Measurements from ENCODE around the gene DCK. TPM values are rescaled to one million over a fixed set of nuclear protein-coding genes. Genes with fewer than 3 reads are reported as not detected.
A peak's percentile ranks its signal among the peaks of the same experiment; 100 is the strongest.

DCK gene
- total and polyA plus RNA-seq, 9 of the 15 experiments (the other 6 are each of a cell fraction or from before 2014, with no cell fraction given): 11.3 to 25.8 (median 19.6) TPM

GRCh38 chr4:70993181-70994068 lies at the start of gene DCK (continued):
- peak; percentile 89 for TF ChIP-seq RAD51 (IDR thresholded peaks at IDR 0.05; ENCODE audit: borderline replicate concordance, low read depth)
- TF ChIP-seq, protein P1, sequence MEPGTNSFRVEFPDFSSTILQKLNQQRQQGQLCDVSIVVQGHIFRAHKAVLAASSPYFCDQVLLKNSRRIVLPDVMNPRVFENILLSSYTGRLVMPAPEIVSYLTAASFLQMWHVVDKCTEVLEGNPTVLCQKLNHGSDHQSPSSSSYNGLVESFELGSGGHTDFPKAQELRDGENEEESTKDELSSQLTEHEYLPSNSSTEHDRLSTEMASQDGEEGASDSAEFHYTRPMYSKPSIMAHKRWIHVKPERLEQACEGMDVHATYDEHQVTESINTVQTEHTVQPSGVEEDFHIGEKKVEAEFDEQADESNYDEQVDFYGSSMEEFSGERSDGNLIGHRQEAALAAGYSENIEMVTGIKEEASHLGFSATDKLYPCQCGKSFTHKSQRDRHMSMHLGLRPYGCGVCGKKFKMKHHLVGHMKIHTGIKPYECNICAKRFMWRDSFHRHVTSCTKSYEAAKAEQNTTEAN (CRISPR knock-in tag; IDR thresholded peaks at IDR 0.05): no peak
- peak; percentile 74 for TF ChIP-seq PCBP1 (IDR thresholded peaks at IDR 0.05; ENCODE audit: low read depth, low read length, poor library complexity, severe bottlenecking)
- TF ChIP-seq NELFE (IDR thresholded peaks at IDR 0.05; ENCODE audit: insufficient read depth, insufficient read length): no peak
- TF ChIP-seq, protein P2, sequence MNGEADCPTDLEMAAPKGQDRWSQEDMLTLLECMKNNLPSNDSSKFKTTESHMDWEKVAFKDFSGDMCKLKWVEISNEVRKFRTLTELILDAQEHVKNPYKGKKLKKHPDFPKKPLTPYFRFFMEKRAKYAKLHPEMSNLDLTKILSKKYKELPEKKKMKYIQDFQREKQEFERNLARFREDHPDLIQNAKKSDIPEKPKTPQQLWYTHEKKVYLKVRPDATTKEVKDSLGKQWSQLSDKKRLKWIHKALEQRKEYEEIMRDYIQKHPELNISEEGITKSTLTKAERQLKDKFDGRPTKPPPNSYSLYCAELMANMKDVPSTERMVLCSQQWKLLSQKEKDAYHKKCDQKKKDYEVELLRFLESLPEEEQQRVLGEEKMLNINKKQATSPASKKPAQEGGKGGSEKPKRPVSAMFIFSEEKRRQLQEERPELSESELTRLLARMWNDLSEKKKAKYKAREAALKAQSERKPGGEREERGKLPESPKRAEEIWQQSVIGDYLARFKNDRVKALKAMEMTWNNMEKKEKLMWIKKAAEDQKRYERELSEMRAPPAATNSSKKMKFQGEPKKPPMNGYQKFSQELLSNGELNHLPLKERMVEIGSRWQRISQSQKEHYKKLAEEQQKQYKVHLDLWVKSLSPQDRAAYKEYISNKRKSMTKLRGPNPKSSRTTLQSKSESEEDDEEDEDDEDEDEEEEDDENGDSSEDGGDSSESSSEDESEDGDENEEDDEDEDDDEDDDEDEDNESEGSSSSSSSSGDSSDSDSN (IDR thresholded peaks at IDR 0.05; ENCODE audit: borderline replicate concordance in 1 of 2, low read depth in 2 of 2, low read length in 2 of 2): peak; percentile 85 to 92; a peak in 3 of 4 replicates
- TF ChIP-seq BRF2 (IDR thresholded peaks at IDR 0.05; ENCODE audit: borderline replicate concordance, insufficient read depth, insufficient read length): no peak
